ENCODE measurements around the gene ABCC4.

ABCC4 gene

GRCh38 chr13:95035311-95036109, 265.7 kb downstream of the ABCC4 start:
- no peak for DNase-seq

- no peak for DNase-seq
These were observed 267.4 kb downstream of the ABCC4 start for GRCh38 chr13:95033890-95034289.

- DNase-seq: no peak
These were observed 269.1 kb downstream of the ABCC4 start for GRCh38 chr13:95032121-95032520.

- DNase-seq: no peak
These were observed 270.4 kb downstream of the ABCC4 start for GRCh38 chr13:95030821-95031343.

- no peak for DNase-seq
These were observed 273.6 kb downstream of the ABCC4 start for GRCh38 chr13:95027638-95028037.

- DNase-seq: no peak
These were observed 276.1 kb downstream of the ABCC4 start for GRCh38 chr13:95025116-95025515.

- peak; percentile 69 for DNase-seq
These were observed 277.8 kb downstream of the ABCC4 start for GRCh38 chr13:95023405-95023804.

- no peak for DNase-seq
These were observed 280.8 kb downstream of the ABCC4 start for GRCh38 chr13:95020298-95020987.

GRCh38 chr13:95019886-95020285, 281.4 kb downstream of the ABCC4 start:
- DNase-seq: no peak

GRCh38 chr13:95007322-95007721, 293.9 kb downstream of the ABCC4 start:
- no peak for DNase-seq

- no peak for DNase-seq
These were observed 296.0 kb downstream of the ABCC4 start for GRCh38 chr13:95005300-95005699.

GRCh38 chr13:95003019-95003813, 298.0 kb downstream of the ABCC4 start:
- peak; percentile 97 for DNase-seq

GRCh38 chr13:95002126-95002525, 299.1 kb downstream of the ABCC4 start:
- peak; percentile 4 for DNase-seq

GRCh38 chr13:94999871-95000270, 301.4 kb downstream of the ABCC4 start:
- DNase-seq: no peak

- no peak for DNase-seq
These were observed 304.1 kb downstream of the ABCC4 start for GRCh38 chr13:94997126-94997525.

- DNase-seq: no peak
These were observed 304.8 kb downstream of the ABCC4 start for GRCh38 chr13:94996445-94996844.

GRCh38 chr13:94994506-94994905, 306.7 kb downstream of the ABCC4 start:
- no peak for DNase-seq

- no peak for DNase-seq
These were observed 307.6 kb downstream of the ABCC4 start for GRCh38 chr13:94993616-94994015.

- DNase-seq: no peak
These were observed 309.0 kb downstream of the ABCC4 start for GRCh38 chr13:94992036-94992960.

- DNase-seq: peak; percentile 9
These were observed 312.6 kb downstream of the ABCC4 start for GRCh38 chr13:94988654-94989053.

GRCh38 chr13:94987869-94988268, 313.4 kb downstream of the ABCC4 start:
- no peak for DNase-seq

- no peak for DNase-seq
These were observed 314.2 kb downstream of the ABCC4 start for GRCh38 chr13:94987081-94987480.

Data from NCI-H345 (cell line).